CD4-positive, alpha-beta memory T cell (primary cell): ENCODE measurements around the gene DCBLD1. TPM values are rescaled to one million over a fixed set of nuclear protein-coding genes. Genes with fewer than 3 reads are reported as not detected.
"Not testable (repeated sequence)": the region's sequence is repeated elsewhere in the genome, so short reads cannot be mapped to it uniquely, and the experiment has no call there.

Source experiments
- CTCF ChIA-PET: fragments of 350-600 bp; sonication (Branson Sonifier 250); formaldehyde crosslinking; loops from one replicate; lab custom pipeline; 2021; ENCODE audit warnings: inconsistent platforms; ENCODE audit not compliant: partially characterized antibody; lab: Charles Lee
- POLR2A ChIA-PET: fragments of 350-600 bp; sonication (Branson Sonifier 250); formaldehyde crosslinking; loops from one replicate; lab custom pipeline; 2021; ENCODE audit not compliant: partially characterized antibody; lab: Charles Lee
- DNase-seq, 5 donors: peaks; one replicate each; pipeline versions ENCODE4 v3.0.0 to v3.0.0-alpha.2; 2020 to 2022; ENCODE audit warnings: mixed read lengths in 1 of 5
- H3K27ac ChIP-seq: one replicate; pipeline ENCODE4 v1.7.0; 2013; ENCODE audit warnings: low read depth, low read length
- H3K27me3 ChIP-seq: 2 replicates; pipeline ENCODE4 v1.7.0; 2013; ENCODE audit warnings: mild to moderate bottlenecking, low read length, moderate library complexity; ENCODE audit not compliant: insufficient read depth
- H3K36me3 ChIP-seq: 2 replicates; pipeline ENCODE4 v1.7.0; 2013; ENCODE audit warnings: mild to moderate bottlenecking, low read length, moderate library complexity; ENCODE audit not compliant: insufficient read depth
- H3K4me1 ChIP-seq: 2 replicates; pipeline ENCODE4 v1.7.0; 2013; ENCODE audit warnings: mild to moderate bottlenecking, low read length, moderate library complexity; ENCODE audit not compliant: insufficient read depth
- H3K4me3 ChIP-seq, 2 donors: one replicate each; pipeline ENCODE4 v1.7.0; 2013; ENCODE audit warnings: low read length in 2 of 2, mild to moderate bottlenecking in 1 of 2
- H3K9me3 ChIP-seq, 2 donors: one replicate each; pipeline ENCODE4 v1.7.0; 2013; ENCODE audit warnings: low read length in 2 of 2, control low read depth in 1 of 2; ENCODE audit not compliant: control insufficient read depth in 1 of 2
- H3K27ac Mint-ChIP-seq, 7 donors: one replicate each; pipeline ENCODE4 v1.8.0; 2020 to 2021; ENCODE audit warnings: mixed read lengths in 7 of 7, mild to moderate bottlenecking in 6 of 7, inconsistent platforms in 3 of 7, moderate library complexity in 3 of 7
- H3K27me3 Mint-ChIP-seq, 2 donors: one replicate each; pipeline ENCODE4 v1.8.0; 2020 to 2021; ENCODE audit warnings: mixed read lengths in 2 of 2
- H3K36me3 Mint-ChIP-seq, 2 donors: one replicate each; pipeline ENCODE4 v1.8.0; 2020 to 2021; ENCODE audit warnings: mixed read lengths in 2 of 2, inconsistent platforms in 1 of 2, mild to moderate bottlenecking in 1 of 2
- H3K4me1 Mint-ChIP-seq, 4 donors: one replicate each; pipeline ENCODE4 v1.8.0; 2020 to 2021; ENCODE audit warnings: mixed read lengths in 4 of 4, mild to moderate bottlenecking in 1 of 4
- H3K4me3 Mint-ChIP-seq, 8 donors: one replicate each; pipeline ENCODE4 v1.8.0; 2020 to 2021; ENCODE audit warnings: mixed read lengths in 8 of 8, mild to moderate bottlenecking in 7 of 8, moderate library complexity in 6 of 8, inconsistent platforms in 3 of 8
- H3K9me3 Mint-ChIP-seq, 8 donors: one replicate each; pipeline ENCODE4 v1.8.0; 2020 to 2021; ENCODE audit warnings: mixed read lengths in 8 of 8, mild to moderate bottlenecking in 5 of 8, inconsistent platforms in 3 of 8, moderate library complexity in 1 of 8
- intact Hi-C: fragments of 100-400 bp; cut with micrococcal nuclease; formaldehyde crosslinking; loops from one replicate; pipeline ENCODE4 v1.15.1; 2023
- polyA plus RNA-seq, 2 donors: library from polyadenylated mRNA; unstranded; fragments of 300-500 nt; fragmentation: Illumina TruSeq; gene quantifications; one replicate each; pipeline ENCODE4 v1.2.3, GENCODE V29; 2021
- total RNA-seq, 2 experiments: library from RNA; stranded (reverse); gene quantifications; one replicate each; pipeline ENCODE4 v1.2.3, GENCODE V29; 2021

DCBLD1 gene
- total and polyA plus RNA-seq, 4 experiments from 2014 or later, result 1.4 to 9.7 (median 5.6) TPM

DNA sequence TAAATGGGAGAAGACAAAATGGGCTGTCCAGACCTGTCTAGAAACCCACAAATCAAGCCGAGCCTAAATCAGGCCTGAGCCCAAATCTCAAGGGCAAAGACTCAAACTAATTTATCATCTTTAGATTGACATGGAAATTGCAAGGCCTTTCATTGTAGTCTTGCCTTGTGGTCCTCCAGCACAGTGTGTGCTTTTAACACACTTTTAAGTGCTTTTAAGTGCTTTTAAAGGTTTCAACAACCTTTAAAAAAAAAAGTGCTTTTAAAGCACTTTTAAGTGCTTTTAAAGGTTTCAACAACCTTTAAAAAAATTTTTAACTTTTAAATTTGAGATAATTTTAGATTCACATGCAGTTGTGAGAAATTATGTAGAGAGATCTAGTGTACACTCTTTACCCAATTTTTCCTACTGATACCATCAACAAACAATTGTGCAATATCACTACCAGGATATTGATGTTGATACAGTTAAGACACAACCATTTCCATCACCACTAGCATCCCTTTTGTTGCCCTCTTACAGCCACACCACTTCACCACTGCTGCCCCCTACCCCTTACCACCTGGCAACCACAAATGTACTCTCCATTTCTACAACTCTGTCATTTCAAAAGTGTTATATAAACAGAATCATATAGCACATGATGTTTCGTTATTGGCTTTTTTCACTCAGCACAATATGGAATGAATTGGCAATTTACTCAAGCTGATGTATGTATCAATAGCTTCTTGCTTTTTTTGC, 23.1 kb upstream of the DCBLD1 start:
- no peaks in the 10 kb centered on the region for H3K4me1 ChIP-seq
- no peaks in the 10 kb centered on the region for H3K36me3 Mint-ChIP-seq
- intact Hi-C loops, result loop anchor here (10.0 kb wide), 1 partner anchor 215 kb away; the partner anchor contains the start of gene NUS1
- H3K4me3 Mint-ChIP-seq, result no peak overlapping the region
- no peak for DNase-seq
- no peaks in the 10 kb centered on the region for H3K9me3 Mint-ChIP-seq
- H3K36me3 ChIP-seq, result no peaks in the 10 kb centered on the region
- H3K27ac ChIP-seq, result no peak overlapping the region
- no peak overlapping the region for H3K4me3 ChIP-seq
- H3K27ac Mint-ChIP-seq, result peak overlapping the region in 1 of 7 donors; percentile 20
- CTCF ChIA-PET, result interaction anchor here (0.7 kb wide), 1 partner anchor 9 kb away, joined by 3 read pairs; no protein-coding TSS in a partner anchor
- no peaks in the 10 kb centered on the region for H3K9me3 ChIP-seq
- no peaks in the 10 kb centered on the region for H3K27me3 ChIP-seq
- POLR2A ChIA-PET, result no interaction called here
- peaks cover 0 to 2% of the 10 kb centered on the region in 2 donors for H3K27me3 Mint-ChIP-seq
- H3K4me1 Mint-ChIP-seq, result peaks cover 0 to 7% (median 2%) of the 10 kb centered on the region in 4 donors

DNA sequence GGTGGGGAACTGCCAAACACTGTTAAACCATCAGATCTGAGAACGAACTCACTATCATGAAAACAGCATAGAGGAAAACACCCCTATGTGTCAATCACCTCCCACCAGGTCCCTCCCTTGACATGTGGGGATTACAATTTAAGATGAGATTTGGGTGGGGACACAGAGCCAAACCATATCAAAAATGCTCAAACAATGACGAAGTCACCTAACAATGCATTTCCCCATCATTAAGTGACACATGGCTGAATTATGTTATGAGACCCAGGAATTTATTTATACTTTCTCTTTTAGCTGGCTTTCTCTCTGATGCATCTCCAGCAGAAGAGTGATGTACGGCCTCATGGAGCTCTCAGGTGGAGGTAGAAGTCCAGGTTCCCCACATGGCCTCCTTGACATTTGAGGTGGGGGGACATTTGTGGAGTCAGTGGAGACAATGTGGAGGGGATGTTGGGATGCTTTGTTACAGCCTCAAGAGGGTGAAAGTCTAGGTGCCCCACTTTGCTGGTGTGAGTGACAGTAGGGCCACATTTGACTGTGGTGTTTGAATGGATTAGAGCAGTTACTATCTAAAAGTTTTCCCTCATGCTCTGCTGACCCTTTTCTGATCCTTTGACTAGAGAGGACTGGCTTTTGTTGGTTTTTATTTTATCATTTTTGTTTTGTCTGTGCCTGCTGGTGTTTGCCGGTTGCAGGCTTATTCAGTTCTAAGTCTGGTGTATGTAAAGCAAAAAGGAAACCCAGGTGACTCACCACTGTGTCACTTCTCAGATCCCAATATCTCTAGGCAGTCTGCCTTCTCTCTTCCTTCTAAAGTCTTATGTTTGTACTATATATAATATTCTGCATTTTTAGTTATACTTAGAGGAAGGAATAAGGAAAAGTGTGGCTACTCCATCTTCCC, 18.5 kb upstream of the DCBLD1 start:
- no peaks in the 10 kb centered on the region for H3K36me3 Mint-ChIP-seq
- Histone ChIP-seq H3K36me3 (no peaks in the 10 kb centered on the region), H3K27me3 (no peaks in the 10 kb centered on the region), H3K4me3 (no peak overlapping the region), H3K9me3 (no peaks in the 10 kb centered on the region), H3K27ac (no peak overlapping the region), H3K4me1 (no peaks in the 10 kb centered on the region)
- ChIA-PET CTCF (interaction anchor here (1.0 kb wide), 1 partner anchor 10 kb away, joined by 3 read pairs; no protein-coding TSS in a partner anchor), POLR2A (no interaction called here)
- intact Hi-C loops, result no loop called here
- H3K4me1 Mint-ChIP-seq, result peaks cover 0 to 9% (median 3%) of the 10 kb centered on the region in 4 donors
- peaks cover 0 to 2% of the 10 kb centered on the region in 2 donors for H3K27me3 Mint-ChIP-seq
- H3K4me3 Mint-ChIP-seq, result peak overlapping the region in 3 of 8 donors; percentile 17 to 52 (median 24)
- no peak for DNase-seq
- H3K9me3 Mint-ChIP-seq, result no peaks in the 10 kb centered on the region
- H3K27ac Mint-ChIP-seq, result no peak overlapping the region

DNA sequence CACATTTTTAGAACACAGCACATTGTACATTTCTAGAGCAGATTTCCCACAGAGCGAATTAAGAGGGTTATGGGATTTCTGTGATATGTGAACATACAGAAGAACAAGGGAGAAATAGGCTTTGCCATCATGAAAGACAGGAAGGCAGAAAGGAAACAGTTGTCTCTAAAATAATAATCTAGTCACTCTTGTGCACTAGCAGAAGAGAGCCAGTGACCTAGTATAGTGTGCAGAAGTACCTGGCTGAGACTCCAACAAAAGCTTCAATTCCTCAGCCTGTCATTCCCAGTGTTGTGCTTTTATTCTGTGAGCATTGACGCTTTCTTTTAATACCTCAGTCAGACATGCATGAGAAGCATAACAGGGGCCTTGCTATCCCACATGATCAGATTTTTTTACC, 17.8 kb upstream of the DCBLD1 start:
- Histone ChIP-seq H3K4me3 (no peak overlapping the region), H3K27me3 (no peaks in the 10 kb centered on the region), H3K4me1 (no peaks in the 10 kb centered on the region), H3K27ac (no peak overlapping the region), H3K9me3 (no peaks in the 10 kb centered on the region), H3K36me3 (no peaks in the 10 kb centered on the region)
- Mint-ChIP-seq H3K27me3 (peaks cover 2% of the 10 kb centered on the region in 2 donors), H3K9me3 (no peaks in the 10 kb centered on the region), H3K4me1 (peaks cover 0 to 16% (median 3%) of the 10 kb centered on the region in 4 donors), H3K27ac (no peak overlapping the region), H3K36me3 (no peaks in the 10 kb centered on the region), H3K4me3 (no peak overlapping the region)
- intact Hi-C loops, result no loop called here
- no peak for DNase-seq
- CTCF ChIA-PET, result interaction anchor here (1.0 to 1.2 kb wide), 2 partner anchors 9 to 88 kb away, joined by 3 read pairs; no protein-coding TSS in a partner anchor
- POLR2A ChIA-PET, result no interaction called here

DNA sequence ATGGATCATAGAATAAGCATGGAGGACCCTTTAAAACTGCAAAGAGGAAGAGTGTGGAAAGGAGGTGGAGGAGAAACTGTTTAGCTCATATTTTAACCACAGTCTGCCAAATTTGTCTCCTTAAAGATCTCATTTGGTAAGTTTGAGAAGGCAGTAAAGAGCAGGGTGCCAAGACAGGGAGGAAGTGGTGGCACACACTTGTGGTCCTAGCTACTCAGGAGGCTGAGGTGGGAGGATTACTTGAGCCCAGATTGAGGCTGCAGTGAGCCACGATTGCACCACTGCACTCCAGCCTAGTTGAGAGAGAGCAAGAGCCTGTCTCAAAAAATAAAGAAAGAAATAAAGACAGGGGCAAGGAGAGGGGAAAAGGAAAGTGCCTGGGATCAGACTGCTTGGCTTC, 16.8 kb upstream of the DCBLD1 start:
- POLR2A ChIA-PET, result no interaction called here
- CTCF ChIA-PET, result interaction anchor here (0.6 to 1.2 kb wide), 3 partner anchors 15 to 273 kb away, joined by 3 read pairs; no protein-coding TSS in a partner anchor
- no peaks in the 10 kb centered on the region for H3K27me3 ChIP-seq
- Mint-ChIP-seq H3K4me1 (peaks cover 0 to 17% (median 3%) of the 10 kb centered on the region in 4 donors), H3K27me3 (peaks cover 3 to 8% of the 10 kb centered on the region in 2 donors), H3K27ac (peak overlapping the region in 1 of 7 donors; percentile 30), H3K36me3 (no peaks in the 10 kb centered on the region), H3K9me3 (no peaks in the 10 kb centered on the region), H3K4me3 (no peak overlapping the region)
- intact Hi-C loops, result no loop called here
- H3K9me3 ChIP-seq, result no peaks in the 10 kb centered on the region
- no peaks in the 10 kb centered on the region for H3K4me1 ChIP-seq
- no peak for DNase-seq
- H3K4me3 ChIP-seq, result no peak overlapping the region
- H3K36me3 ChIP-seq, result no peaks in the 10 kb centered on the region
- no peak overlapping the region for H3K27ac ChIP-seq

DNA sequence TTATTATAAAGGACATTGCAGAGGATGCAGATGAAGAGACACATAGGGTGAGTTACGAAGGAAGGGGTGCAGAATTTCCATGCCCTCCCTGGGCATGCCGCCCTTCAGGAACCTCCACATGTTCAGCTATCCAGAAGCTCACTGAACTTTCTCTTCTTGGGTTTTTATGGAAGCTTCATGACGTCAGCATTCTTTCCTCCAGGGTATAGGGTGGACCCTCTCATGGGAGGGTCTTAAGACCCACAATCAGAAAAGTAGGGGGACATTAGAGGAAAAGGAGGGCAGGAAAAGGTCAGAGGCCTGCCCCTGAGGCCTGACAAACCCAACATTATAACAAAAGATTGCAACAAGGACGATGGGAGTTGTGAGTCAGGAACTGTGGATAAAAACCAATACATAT, 14.6 kb upstream of the DCBLD1 start:
- H3K27me3 ChIP-seq, result no peaks in the 10 kb centered on the region
- H3K9me3 ChIP-seq, result no peaks in the 10 kb centered on the region
- intact Hi-C loops, result no loop called here
- ChIA-PET CTCF (interaction anchor here (0.9 to 1.4 kb wide), 2 partner anchors 8 to 15 kb away, joined by 3 read pairs; no protein-coding TSS in a partner anchor), POLR2A (no interaction called here)
- no peak overlapping the region for H3K27ac ChIP-seq
- Mint-ChIP-seq H3K9me3 (no peaks in the 10 kb centered on the region), H3K4me3 (no peak overlapping the region), H3K27ac (no peak overlapping the region), H3K36me3 (no peaks in the 10 kb centered on the region), H3K4me1 (peaks cover 0 to 17% (median 3%) of the 10 kb centered on the region in 4 donors), H3K27me3 (peaks cover 8 to 14% of the 10 kb centered on the region in 2 donors)
- no peaks in the 10 kb centered on the region for H3K4me1 ChIP-seq
- no peak overlapping the region for H3K4me3 ChIP-seq
- DNase-seq, result no peak
- no peaks in the 10 kb centered on the region for H3K36me3 ChIP-seq

DNA sequence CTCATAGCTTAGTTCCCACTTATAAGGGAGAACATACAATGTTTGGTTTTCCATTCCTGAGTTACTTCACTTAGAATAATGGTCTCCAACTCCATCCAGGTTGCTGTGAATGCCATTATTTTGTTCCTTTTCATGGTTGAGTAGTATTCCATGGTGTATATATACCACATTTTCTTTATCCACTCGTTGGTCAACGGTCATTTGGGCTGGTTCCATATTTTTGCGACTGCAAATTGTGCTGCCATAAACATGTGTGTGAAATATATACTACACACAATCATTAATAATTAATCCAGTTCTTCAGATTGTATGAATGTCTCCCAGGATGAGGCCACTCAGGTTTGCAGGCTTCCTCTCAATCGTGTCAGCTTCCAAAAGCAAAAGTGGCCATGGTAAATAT, 13.9 kb upstream of the DCBLD1 start:
- Mint-ChIP-seq H3K27me3 (peaks cover 8 to 15% of the 10 kb centered on the region in 2 donors), H3K4me1 (peaks cover 0 to 17% (median 3%) of the 10 kb centered on the region in 4 donors), H3K4me3 (peak overlapping the region in 1 of 8 donors; percentile 38)
- H3K9me3 Mint-ChIP-seq, H3K27me3 ChIP-seq, H3K27ac Mint-ChIP-seq, H3K27ac ChIP-seq, DNase-seq, H3K36me3 Mint-ChIP-seq, POLR2A ChIA-PET, H3K4me3 ChIP-seq, intact Hi-C loops, H3K4me1 ChIP-seq, H3K9me3 ChIP-seq, H3K36me3 ChIP-seq: not testable (repeated sequence)
- CTCF ChIA-PET, result interaction anchor here (0.9 kb wide), 1 partner anchor 16 kb away, joined by 3 read pairs; no protein-coding TSS in a partner anchor

DNA sequence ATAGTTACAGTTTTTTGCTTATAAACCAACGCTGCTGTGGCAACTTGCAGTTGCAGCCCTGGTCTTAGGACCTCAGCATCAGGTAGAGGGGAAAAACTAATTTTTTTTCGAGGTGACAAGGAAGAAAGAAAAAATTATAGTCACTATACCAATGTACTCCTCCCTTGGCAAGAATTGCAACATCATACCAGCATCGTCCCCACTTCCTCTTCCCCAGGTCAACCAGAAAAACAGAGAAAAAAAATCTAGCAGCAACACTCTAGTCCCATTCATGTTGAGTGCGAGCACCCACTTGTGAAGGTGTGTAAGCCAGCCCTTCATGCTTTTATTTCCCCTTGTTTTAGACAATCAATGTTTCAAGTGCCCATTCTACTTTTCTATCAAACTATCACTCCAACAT, 13.1 kb upstream of the DCBLD1 start:
- Mint-ChIP-seq H3K27me3 (peaks cover 13 to 20% of the 10 kb centered on the region in 2 donors), H3K9me3 (no peaks in the 10 kb centered on the region), H3K4me1 (peaks cover 0 to 10% (median 2%) of the 10 kb centered on the region in 4 donors), H3K4me3 (no peak overlapping the region), H3K27ac (peak overlapping the region in 1 of 7 donors; percentile 11), H3K36me3 (no peaks in the 10 kb centered on the region)
- ChIA-PET CTCF (no interaction called here), POLR2A (no interaction called here)
- DNase-seq, result no peak
- Histone ChIP-seq H3K4me1 (no peaks in the 10 kb centered on the region), H3K9me3 (no peaks in the 10 kb centered on the region), H3K27me3 (no peaks in the 10 kb centered on the region), H3K27ac (no peak overlapping the region), H3K4me3 (no peak overlapping the region), H3K36me3 (no peaks in the 10 kb centered on the region)
- intact Hi-C loops, result no loop called here
